Kidney glomerular epithelial cell (primary cell): ENCODE measurements around the gene SEMA3G.
A peak's percentile ranks its signal among the peaks of the same experiment; 100 is the strongest.

Experiments
- DNase-seq: peaks from one replicate; lab custom pipeline; 2025; lab: John Stamatoyannopoulos, UW

Gene SEMA3G

GRCh38 chr3:52394751-52395502 is 50.0 kb downstream of the SEMA3G start:
- no peak for DNase-seq

GRCh38 chr3:52393959-52394670 is 50.8 kb downstream of the SEMA3G start:
- no peak for DNase-seq

GRCh38 chr3:52393131-52393807 is 51.6 kb downstream of the SEMA3G start:
- DNase-seq, result no peak

GRCh38 chr3:52392216-52392930 is 52.5 kb downstream of the SEMA3G start:
- no peak for DNase-seq

- no peak for DNase-seq
Measured at GRCh38 chr3:52391096-52391495, 53.8 kb downstream of the SEMA3G start.

- DNase-seq, result no peak
Measured at GRCh38 chr3:52388933-52389332, 56.0 kb downstream of the SEMA3G start.

- DNase-seq, result no peak
Measured at GRCh38 chr3:52388348-52388821, 56.5 kb downstream of the SEMA3G start.

GRCh38 chr3:52387481-52387880 is 57.4 kb downstream of the SEMA3G start:
- no peak for DNase-seq

- peak; percentile 14 for DNase-seq
Measured at GRCh38 chr3:52385157-52385556, 59.7 kb downstream of the SEMA3G start.

GRCh38 chr3:52384019-52384761 is 60.7 kb downstream of the SEMA3G start:
- no peak for DNase-seq

GRCh38 chr3:52383446-52383845 is 61.5 kb downstream of the SEMA3G start:
- no peak for DNase-seq
